ENCODE measurements around the gene ROCK2. TPM values are rescaled to one million over a fixed set of nuclear protein-coding genes. Genes with fewer than 3 reads are reported as not detected.

Gene ROCK2
- total RNA-seq, 1 donor from 2014 or later: 45.4 TPM

- Mint-ChIP-seq H3K4me3 (no peak overlapping the region), H3K9me3 (no peaks in the 10 kb centered on the region), H3K27me3 (ENCODE audit: low read depth) (no peaks in the 10 kb centered on the region), H3K36me3 (no peaks in the 10 kb centered on the region), H3K27ac (no peak overlapping the region), H3K4me1 (peaks cover 11% of the 10 kb centered on the region)
- DNase-seq (ENCODE audit: low spot score in 2 of 2, unreplicated experiment in 2 of 2): no peak
- TF ChIP-seq CTCF (IDR thresholded peaks at IDR 0.05; ENCODE audit: unreplicated experiment): no peak
Measured at GRCh38 chr2:11348209-11348749, 3.8 kb upstream of the ROCK2 start.

- Mint-ChIP-seq H3K9me3 (no peaks in the 10 kb centered on the region), H3K36me3 (no peaks in the 10 kb centered on the region), H3K4me1 (peaks cover 17% of the 10 kb centered on the region), H3K27ac (no peak overlapping the region), H3K27me3 (ENCODE audit: low read depth) (no peaks in the 10 kb centered on the region), H3K4me3 (no peak overlapping the region)
- DNase-seq (ENCODE audit: low spot score in 2 of 2, unreplicated experiment in 2 of 2): no peak
- no peak for TF ChIP-seq CTCF (IDR thresholded peaks at IDR 0.05; ENCODE audit: unreplicated experiment)
Measured at GRCh38 chr2:11347403-11347959, 3.0 kb upstream of the ROCK2 start.

- Mint-ChIP-seq H3K27ac (peak overlapping the region; percentile 100), H3K4me3 (peak overlapping the region; percentile 4), H3K27me3 (ENCODE audit: low read depth) (no peaks in the 10 kb centered on the region), H3K4me1 (peaks cover 26% of the 10 kb centered on the region), H3K9me3 (no peaks in the 10 kb centered on the region), H3K36me3 (no peaks in the 10 kb centered on the region)
- no peak for TF ChIP-seq CTCF (IDR thresholded peaks at IDR 0.05; ENCODE audit: unreplicated experiment)
- no peak for DNase-seq (ENCODE audit: low spot score in 2 of 2, unreplicated experiment in 2 of 2)
Measured at GRCh38 chr2:11346023-11346482, 1.6 kb upstream of the ROCK2 start.

GRCh38 chr2:11344956-11345677 is 681 bp upstream of the ROCK2 start:
- Mint-ChIP-seq H3K9me3 (no peaks in the 10 kb centered on the region), H3K27me3 (ENCODE audit: low read depth) (no peaks in the 10 kb centered on the region), H3K4me1 (peaks cover 33% of the 10 kb centered on the region), H3K36me3 (no peaks in the 10 kb centered on the region), H3K27ac (peak overlapping the region; percentile 100), H3K4me3 (peak overlapping the region; percentile 84)
- peak; percentile 55 to 80 for DNase-seq (ENCODE audit: low spot score in 2 of 2, unreplicated experiment in 2 of 2)
- no peak for TF ChIP-seq CTCF (IDR thresholded peaks at IDR 0.05; ENCODE audit: unreplicated experiment)

- Mint-ChIP-seq H3K4me1 (peaks cover 39% of the 10 kb centered on the region), H3K4me3 (peak overlapping the region; percentile 98), H3K27me3 (ENCODE audit: low read depth) (no peaks in the 10 kb centered on the region), H3K27ac (peak overlapping the region; percentile 98), H3K36me3 (peaks cover 1% of the 10 kb centered on the region), H3K9me3 (no peaks in the 10 kb centered on the region)
- no peak for TF ChIP-seq CTCF (IDR thresholded peaks at IDR 0.05; ENCODE audit: unreplicated experiment)
- DNase-seq (ENCODE audit: low spot score in 2 of 2, unreplicated experiment in 2 of 2): peak; percentile 31 to 61
Measured at GRCh38 chr2:11343650-11344341, 640 bp downstream of the ROCK2 start.

Data from mesothelial cell of epicardium (in vitro differentiated cells).